Endodermal cell (in vitro differentiated cells): ENCODE data around the gene SDK1. TPM values are rescaled to one million over a fixed set of nuclear protein-coding genes. Genes with fewer than 3 reads are reported as not detected.

ENCODE experiments used
- DNase-seq: peaks from one replicate; pipeline ENCODE4 v3.0.0-alpha.2; 2017
- H3K27ac ChIP-seq: 2 replicates; pipeline ENCODE4 v1.5.1; 2013; ENCODE audit warnings: mild to moderate bottlenecking, low read depth, low read length, moderate library complexity
- H3K27me3 ChIP-seq: 2 replicates; pipeline ENCODE4 v1.6.1; 2013; ENCODE audit warnings: mild to moderate bottlenecking, low read length, moderate library complexity; ENCODE audit not compliant: insufficient read depth, control insufficient read depth, poor library complexity, severe bottlenecking
- H3K36me3 ChIP-seq: 2 replicates; pipeline ENCODE4 v1.7.0; 2013; ENCODE audit warnings: mild to moderate bottlenecking, low read length, moderate library complexity; ENCODE audit not compliant: control insufficient read depth, insufficient read depth
- H3K4me1 ChIP-seq: one replicate; pipeline ENCODE4 v1.7.0; 2013; ENCODE audit warnings: low read length; ENCODE audit not compliant: control insufficient read depth, insufficient read depth
- H3K4me3 ChIP-seq: 2 replicates; pipeline ENCODE4 v1.5.1; 2013; ENCODE audit warnings: mild to moderate bottlenecking, low read length, moderate library complexity
- H3K9ac ChIP-seq: 2 replicates; pipeline ENCODE4 v1.6.1; 2013; ENCODE audit warnings: mild to moderate bottlenecking, low read length, moderate library complexity; ENCODE audit not compliant: poor library complexity, severe bottlenecking; ENCODE audit errors: extremely low read depth
- H3K9me3 ChIP-seq: 2 replicates; pipeline ENCODE4 v1.6.1; 2013; ENCODE audit warnings: mild to moderate bottlenecking, low read length, moderate library complexity; ENCODE audit not compliant: control insufficient read depth
- H3K27ac Mint-ChIP-seq: 2 replicates; pipeline ENCODE4 v1.8.0; 2020; ENCODE audit warnings: mixed read lengths
- H3K27me3 Mint-ChIP-seq: 2 replicates; pipeline ENCODE4 v1.8.0; 2021; ENCODE audit warnings: mild to moderate bottlenecking, mixed read lengths; ENCODE audit not compliant: insufficient read depth
- H3K36me3 Mint-ChIP-seq: 2 replicates; pipeline ENCODE4 v1.8.0; 2020; ENCODE audit warnings: low read depth, mixed read lengths
- H3K4me1 Mint-ChIP-seq: 2 replicates; pipeline ENCODE4 v1.8.0; 2020; ENCODE audit warnings: mixed read lengths
- H3K4me3 Mint-ChIP-seq: 2 replicates; pipeline ENCODE4 v1.8.0; 2020; ENCODE audit warnings: mild to moderate bottlenecking, moderate library complexity, mixed read lengths
- H3K9me3 Mint-ChIP-seq: 2 replicates; pipeline ENCODE4 v1.8.0; 2020; ENCODE audit warnings: mild to moderate bottlenecking, mixed read lengths
- CTCF ChIP-seq: fragments of 200-600 bp; sonication (generic); conservative IDR thresholded peaks from 2 replicates; pipeline ENCODE4 v1.5.0; 2021; ENCODE audit warnings: antibody characterized with exemption, mild to moderate bottlenecking
- WGBS, 2 experiments: methylation state at CpG; one replicate each; pipeline versions ENCODE4 v1.1.5 to v1.1.7; 2013; ENCODE audit warnings: missing lambda C conversion rate in 2 of 2, mixed read lengths in 1 of 2; ENCODE audit not compliant: insufficient coverage in 1 of 2, insufficient read length in 1 of 2; 5-methylcytosine and 5-hydroxymethylcytosine counted together
- total RNA-seq, 2 donors: library from RNA; stranded (reverse); fragmentation: NEBNext Ultra II Directional in 1 of 2; extraction: Animal tissue kit (Norgen Biotek cat#: 25700) in 1 of 2; gene quantifications; 2 replicates in 1 of 2; 3 replicates in 1 of 2; pipeline ENCODE4 v1.2.1, GENCODE V29; 2021

Gene SDK1
- total RNA-seq, 2 donors from 2014 or later: 22.7 to 23.1 TPM

- no peaks in the 10 kb centered on the region for H3K9me3 ChIP-seq
- DNase-seq: no peak
- H3K4me1 ChIP-seq: no peaks in the 10 kb centered on the region
- Mint-ChIP-seq H3K27me3 (no peaks in the 10 kb centered on the region), H3K4me3 (no peak overlapping the region), H3K4me1 (peaks cover 2% of the 10 kb centered on the region), H3K36me3 (no peaks in the 10 kb centered on the region), H3K9me3 (no peaks in the 10 kb centered on the region), H3K27ac (no peak overlapping the region)
- no peak overlapping the region for H3K4me3 ChIP-seq
- no peaks in the 10 kb centered on the region for H3K36me3 ChIP-seq
- TF ChIP-seq CTCF: no peak
- H3K27me3 ChIP-seq: no peaks in the 10 kb centered on the region
- H3K27ac ChIP-seq: no peak overlapping the region
- H3K9ac ChIP-seq: no peak overlapping the region
- 92 to 95% methylated on average over 1 of the region's 1 CpG for WGBS, 2 experiments
These were observed 8.9 kb downstream of the SDK1 start for GRCh38 chr7:3309956-3310355.

GRCh38 chr7:3310884-3311283, 9.8 kb downstream of the SDK1 start:
- Mint-ChIP-seq H3K36me3 (no peaks in the 10 kb centered on the region), H3K9me3 (no peaks in the 10 kb centered on the region), H3K27ac (no peak overlapping the region), H3K4me3 (no peak overlapping the region), H3K27me3 (no peaks in the 10 kb centered on the region), H3K4me1 (peaks cover 2% of the 10 kb centered on the region)
- DNase-seq: no peak
- Histone ChIP-seq H3K27me3 (no peaks in the 10 kb centered on the region), H3K4me1 (no peaks in the 10 kb centered on the region), H3K9me3 (no peaks in the 10 kb centered on the region), H3K9ac (no peak overlapping the region), H3K4me3 (no peak overlapping the region), H3K27ac (no peak overlapping the region), H3K36me3 (no peaks in the 10 kb centered on the region)
- 89 to 94% methylated on average over 1 to 3 of the region's 3 CpGs for WGBS, 2 experiments
- no peak for TF ChIP-seq CTCF

- WGBS, 2 experiments: 83 to 88% methylated on average over 1 of the region's 2 CpGs
- no peaks in the 10 kb centered on the region for H3K9me3 Mint-ChIP-seq
- Histone ChIP-seq H3K4me1 (no peaks in the 10 kb centered on the region), H3K4me3 (no peak overlapping the region), H3K9ac (no peak overlapping the region), H3K9me3 (no peaks in the 10 kb centered on the region), H3K27ac (no peak overlapping the region), H3K27me3 (no peaks in the 10 kb centered on the region), H3K36me3 (no peaks in the 10 kb centered on the region)
- no peak for TF ChIP-seq CTCF
- DNase-seq: no peak
- no peaks in the 10 kb centered on the region for H3K27me3 Mint-ChIP-seq
- peaks cover 6% of the 10 kb centered on the region for H3K4me1 Mint-ChIP-seq
- no peak overlapping the region for H3K27ac Mint-ChIP-seq
- no peak overlapping the region for H3K4me3 Mint-ChIP-seq
- H3K36me3 Mint-ChIP-seq: no peaks in the 10 kb centered on the region
These were observed 11.5 kb downstream of the SDK1 start for GRCh38 chr7:3312583-3312982.
